GM23338 (cell line): ENCODE measurements around the gene NIN. TPM values are rescaled to one million over a fixed set of nuclear protein-coding genes. Genes with fewer than 3 reads are reported as not detected.
A peak's percentile ranks its signal among the peaks of the same experiment; 100 is the strongest.

ENCODE experiments used
- ATAC-seq: fragments of 200-7000 bp; cut with Tn5 transposase; 3 replicates; pipeline ENCODE4 v1.9.1; 2020
- DNase-seq: peaks from one replicate; pipeline ENCODE4 v3.0.0-alpha.2; 2015; ENCODE audit warnings: low spot score
- H2AFZ ChIP-seq: fragments of 200-600 bp; sonication (generic); 2 replicates; pipeline ENCODE4 v1.8.0; 2016; ENCODE audit warnings: antibody characterized with exemption, mild to moderate bottlenecking, moderate library complexity
- H3F3A ChIP-seq: fragments of 200-600 bp; sonication (generic); replicated peaks from 2 replicates; pipeline ENCODE4 v1.8.0; 2017; ENCODE audit warnings: antibody characterized with exemption, mixed run types, low read depth
- H3K27ac ChIP-seq: fragments of 200-600 bp; sonication (generic); 2 replicates; pipeline ENCODE4 v1.6.1; 2016; ENCODE audit warnings: low read depth
- H3K27me3 ChIP-seq: fragments of 200-600 bp; sonication (generic); 2 replicates; pipeline ENCODE4 v1.8.0; 2016; ENCODE audit warnings: mild to moderate bottlenecking, mixed run types, moderate library complexity; ENCODE audit not compliant: insufficient read depth
- H3K36me3 ChIP-seq: fragments of 200-600 bp; sonication (generic); 2 replicates; pipeline ENCODE4 v1.8.0; 2016; ENCODE audit warnings: mild to moderate bottlenecking; ENCODE audit not compliant: insufficient read depth
- H3K4me1 ChIP-seq: fragments of 200-600 bp; sonication (generic); 2 replicates; pipeline ENCODE4 v1.8.0; 2016; ENCODE audit warnings: mild to moderate bottlenecking, moderate library complexity; ENCODE audit not compliant: insufficient read depth
- H3K4me2 ChIP-seq: fragments of 200-600 bp; sonication (generic); 2 replicates; pipeline ENCODE4 v1.7.1; 2017; ENCODE audit warnings: mixed run types
- H3K4me3 ChIP-seq: fragments of 200-600 bp; sonication (generic); 2 replicates; pipeline ENCODE4 v1.6.1; 2016; ENCODE audit warnings: mixed run types
- H3K79me2 ChIP-seq: fragments of 200-600 bp; sonication (generic); replicated peaks from 2 replicates; pipeline ENCODE4 v1.8.0; 2017; ENCODE audit warnings: mild to moderate bottlenecking; ENCODE audit not compliant: insufficient read depth
- H3K9me2 ChIP-seq: fragments of 200-600 bp; sonication (generic); 2 replicates; pipeline ENCODE4 v1.8.0; 2017; ENCODE audit not compliant: insufficient read depth
- H4K20me1 ChIP-seq: fragments of 200-600 bp; sonication (generic); replicated peaks from 2 replicates; pipeline ENCODE4 v1.8.0; 2017; ENCODE audit warnings: mild to moderate bottlenecking; ENCODE audit not compliant: insufficient read depth
- H3K27ac Mint-ChIP-seq: 2 replicates; pipeline ENCODE4 v1.8.0; 2020; ENCODE audit warnings: inconsistent platforms, mild to moderate bottlenecking, moderate library complexity, mixed read lengths
- H3K27me3 Mint-ChIP-seq: 3 replicates; pipeline ENCODE4 v1.8.0; 2022; ENCODE audit warnings: low read depth, mild to moderate bottlenecking, moderate library complexity, mixed read lengths, inconsistent platforms; ENCODE audit not compliant: insufficient read depth, poor library complexity
- H3K36me3 Mint-ChIP-seq: 3 replicates; pipeline ENCODE4 v1.8.0; 2021; ENCODE audit warnings: low read depth, mild to moderate bottlenecking, inconsistent platforms, moderate library complexity, mixed read lengths
- H3K4me1 Mint-ChIP-seq: 3 replicates; pipeline ENCODE4 v1.8.0; 2020; ENCODE audit warnings: mild to moderate bottlenecking, inconsistent platforms, mixed read lengths
- H3K4me3 Mint-ChIP-seq: 3 replicates; pipeline ENCODE4 v1.8.0; 2021; ENCODE audit warnings: moderate library complexity, mild to moderate bottlenecking, inconsistent platforms, mixed read lengths
- H3K9me3 Mint-ChIP-seq: 3 replicates; pipeline ENCODE4 v1.8.0; 2020; ENCODE audit warnings: moderate library complexity, mild to moderate bottlenecking, inconsistent platforms, mixed read lengths
- EZH2 ChIP-seq: fragments of 200-600 bp; sonication (generic); IDR thresholded peaks from one replicate; pipeline ENCODE4 v1.8.0; 2017; ENCODE audit warnings: antibody characterized with exemption, mild to moderate bottlenecking, low read depth; ENCODE audit not compliant: unreplicated experiment
- EZH2phosphoT487 ChIP-seq: fragments of 200-600 bp; sonication (generic); IDR thresholded peaks from one replicate; pipeline ENCODE4 v1.8.1; 2018; ENCODE audit warnings: antibody characterized with exemption; ENCODE audit not compliant: unreplicated experiment
- JUNB ChIP-seq: IDR thresholded peaks from one replicate; pipeline ENCODE4 v1.6.1; 2016; ENCODE audit warnings: antibody characterized with exemption; ENCODE audit not compliant: unreplicated experiment
- STAT1 ChIP-seq: IDR thresholded peaks from one replicate; pipeline ENCODE4 v1.6.1; 2016; ENCODE audit warnings: antibody characterized with exemption; ENCODE audit not compliant: unreplicated experiment
- ZNF114 ChIP-seq: fragments of 250-450 bp; sonication (Bioruptor Pico); IDR thresholded peaks from 2 replicates; pipeline ENCODE4 v1.5.0; 2020; ENCODE audit warnings: mild to moderate bottlenecking, moderate library complexity
- ZNF331 ChIP-seq: fragments of 250-450 bp; sonication (Bioruptor Pico); IDR thresholded peaks from 2 replicates; pipeline ENCODE4 v1.5.0; 2020; ENCODE audit warnings: low read depth, mild to moderate bottlenecking, moderate library complexity
- polyA plus RNA-seq: library from polyadenylated mRNA; unstranded; fragments of >200 nt; fragmentation: Nextera tagmentation; extraction: Ambion mirVana; gene quantifications from 2 replicates; pipeline ENCODE4 v1.2.1, GENCODE V29; 2016
- total RNA-seq: library from RNA; depleted of rRNA; stranded (reverse); fragments of >200 nt; shearing (Covaris generic); gene quantifications from 2 replicates; pipeline ENCODE4 v1.2.3, GENCODE V29; 2014
- TF ChIP-seq, protein P1 (sequence below): IDR thresholded peaks from 2 replicates; pipeline ENCODE4 v1.6.1; 2016; ENCODE audit warnings: antibody characterized with exemption
- TF ChIP-seq, protein P2 (sequence below), 2 experiments: fragments of 200-600 bp in 1 of 2; sonication (generic) in 1 of 2; conservative IDR thresholded peaks; 2 replicates each; pipeline versions ENCODE4 v1.5.1 to v1.6.1; 2016 to 2017; ENCODE audit warnings: antibody characterized with exemption in 2 of 2, low read depth in 2 of 2, mild to moderate bottlenecking in 2 of 2, moderate library complexity in 1 of 2
- TF ChIP-seq, protein P3 (sequence below): IDR thresholded peaks from one replicate; pipeline ENCODE4 v1.6.1; 2018; ENCODE audit warnings: antibody characterized with exemption; ENCODE audit not compliant: unreplicated experiment

NIN gene
- total and polyA plus RNA-seq, 2 experiments from 2014 or later, result 7.4 to 17.4 TPM

- TF ChIP-seq, protein P1, sequence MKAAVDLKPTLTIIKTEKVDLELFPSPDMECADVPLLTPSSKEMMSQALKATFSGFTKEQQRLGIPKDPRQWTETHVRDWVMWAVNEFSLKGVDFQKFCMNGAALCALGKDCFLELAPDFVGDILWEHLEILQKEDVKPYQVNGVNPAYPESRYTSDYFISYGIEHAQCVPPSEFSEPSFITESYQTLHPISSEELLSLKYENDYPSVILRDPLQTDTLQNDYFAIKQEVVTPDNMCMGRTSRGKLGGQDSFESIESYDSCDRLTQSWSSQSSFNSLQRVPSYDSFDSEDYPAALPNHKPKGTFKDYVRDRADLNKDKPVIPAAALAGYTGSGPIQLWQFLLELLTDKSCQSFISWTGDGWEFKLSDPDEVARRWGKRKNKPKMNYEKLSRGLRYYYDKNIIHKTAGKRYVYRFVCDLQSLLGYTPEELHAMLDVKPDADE, result no peak
These were observed 56.3 kb downstream of the NIN start (continued) for GRCh38 chr14:50774542-50775267.

DNA sequence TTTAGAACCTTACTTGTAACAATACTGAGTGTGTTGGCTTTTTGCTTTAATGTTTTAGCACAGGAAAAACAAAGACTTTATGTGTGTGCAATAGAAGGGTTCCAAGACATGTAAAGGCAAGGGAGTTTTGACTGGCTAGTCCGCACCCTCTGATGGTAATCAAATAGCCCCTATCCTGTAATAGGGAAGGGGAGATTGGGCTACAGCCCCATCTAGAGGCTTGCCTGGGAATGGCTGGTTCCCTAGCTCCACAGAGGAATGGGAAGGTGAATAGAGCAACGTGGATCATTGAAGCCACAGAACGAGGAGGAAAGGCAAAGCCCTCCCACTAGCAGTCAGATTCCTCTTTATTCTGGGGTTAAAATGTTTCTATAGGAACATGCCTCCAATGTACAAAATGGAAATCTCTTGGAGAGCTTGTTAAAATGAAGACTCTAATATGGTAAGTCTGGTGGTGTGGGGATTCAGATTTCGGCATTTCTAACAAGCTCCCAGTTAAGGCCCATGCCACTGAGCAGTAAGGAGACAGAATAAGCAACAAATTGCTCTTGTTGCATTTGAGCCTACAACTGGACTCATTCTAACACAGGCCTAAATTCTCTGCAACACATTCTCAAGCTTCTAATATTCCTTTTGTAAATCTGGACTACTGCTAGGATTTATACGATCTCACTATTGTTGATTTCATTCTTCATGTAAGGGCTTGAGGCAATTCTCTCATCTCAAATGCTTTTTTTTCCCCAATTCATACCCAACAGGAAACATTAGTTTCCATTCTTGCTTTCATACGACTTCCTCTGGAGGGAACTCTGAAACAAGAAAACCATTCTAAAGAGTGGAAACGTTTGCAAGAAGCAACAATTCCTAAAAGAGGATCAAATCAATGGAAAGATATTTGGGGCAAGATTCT lies 57.1 kb downstream of the NIN start:
- no peak overlapping the region for H3K4me3 Mint-ChIP-seq
- peaks cover 25% of the 10 kb centered on the region for H3K36me3 Mint-ChIP-seq
- peaks cover 3% of the 10 kb centered on the region; the same call in 1 of the 2 replicates for H3K4me1 ChIP-seq
- no peak overlapping the region for H3K4me3 ChIP-seq
- H3K4me1 Mint-ChIP-seq, result peaks cover 3% of the 10 kb centered on the region; the same call in 1 of the 3 replicates
- no peaks in the 10 kb centered on the region for H3K9me3 Mint-ChIP-seq
- peak; percentile 88 for DNase-seq
- H3K79me2 ChIP-seq, result no peaks in the 10 kb centered on the region
- H3F3A ChIP-seq, result 0 out of 2 replicates have a peak, but pooled peaks cover 3% of the 10 kb centered on the region
- no peak overlapping the region for H3K27ac ChIP-seq
- no peak for TF ChIP-seq EZH2phosphoT487
- TF ChIP-seq, protein P2, sequence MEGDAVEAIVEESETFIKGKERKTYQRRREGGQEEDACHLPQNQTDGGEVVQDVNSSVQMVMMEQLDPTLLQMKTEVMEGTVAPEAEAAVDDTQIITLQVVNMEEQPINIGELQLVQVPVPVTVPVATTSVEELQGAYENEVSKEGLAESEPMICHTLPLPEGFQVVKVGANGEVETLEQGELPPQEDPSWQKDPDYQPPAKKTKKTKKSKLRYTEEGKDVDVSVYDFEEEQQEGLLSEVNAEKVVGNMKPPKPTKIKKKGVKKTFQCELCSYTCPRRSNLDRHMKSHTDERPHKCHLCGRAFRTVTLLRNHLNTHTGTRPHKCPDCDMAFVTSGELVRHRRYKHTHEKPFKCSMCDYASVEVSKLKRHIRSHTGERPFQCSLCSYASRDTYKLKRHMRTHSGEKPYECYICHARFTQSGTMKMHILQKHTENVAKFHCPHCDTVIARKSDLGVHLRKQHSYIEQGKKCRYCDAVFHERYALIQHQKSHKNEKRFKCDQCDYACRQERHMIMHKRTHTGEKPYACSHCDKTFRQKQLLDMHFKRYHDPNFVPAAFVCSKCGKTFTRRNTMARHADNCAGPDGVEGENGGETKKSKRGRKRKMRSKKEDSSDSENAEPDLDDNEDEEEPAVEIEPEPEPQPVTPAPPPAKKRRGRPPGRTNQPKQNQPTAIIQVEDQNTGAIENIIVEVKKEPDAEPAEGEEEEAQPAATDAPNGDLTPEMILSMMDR (conservative IDR thresholded peaks at IDR 0.05; ENCODE audit: low read depth in 2 of 2), result peak; percentile 95 to 96
- H4K20me1 ChIP-seq, result no peaks in the 10 kb centered on the region
- H3K27me3 ChIP-seq, result no peaks in the 10 kb centered on the region
- no peak overlapping the region for H3K27ac Mint-ChIP-seq
- ATAC-seq, result peak; percentile 95
- no peak overlapping the region for H2AFZ ChIP-seq
- H3K9me2 ChIP-seq, result no peaks in the 10 kb centered on the region
- H3K36me3 ChIP-seq, result no peaks in the 10 kb centered on the region
- no peak overlapping the region for H3K4me2 ChIP-seq
- H3K27me3 Mint-ChIP-seq, result peaks cover 3% of the 10 kb centered on the region

GRCh38 chr14:50772412-50772811 lies 58.5 kb downstream of the NIN start:
- H3K9me2 ChIP-seq, result no peaks in the 10 kb centered on the region
- H3K27me3 ChIP-seq, result no peaks in the 10 kb centered on the region
- Mint-ChIP-seq H3K27ac (no peak overlapping the region), H3K4me3 (no peak overlapping the region), H3K9me3 (no peaks in the 10 kb centered on the region), H3K4me1 (no peaks in the 10 kb centered on the region), H3K27me3 (peaks cover 3% of the 10 kb centered on the region), H3K36me3 (peaks cover 36% of the 10 kb centered on the region)
- H3K4me2 ChIP-seq, result no peak overlapping the region
- no peaks in the 10 kb centered on the region for H3F3A ChIP-seq
- ATAC-seq, result no peak
- H3K36me3 ChIP-seq, result no peaks in the 10 kb centered on the region
- no peak overlapping the region for H3K4me3 ChIP-seq
- H3K27ac ChIP-seq, result no peak overlapping the region
- no peak overlapping the region for H2AFZ ChIP-seq
- H4K20me1 ChIP-seq, result no peaks in the 10 kb centered on the region
- no peaks in the 10 kb centered on the region for H3K4me1 ChIP-seq
- no peak for DNase-seq
- H3K79me2 ChIP-seq, result no peaks in the 10 kb centered on the region
- TF ChIP-seq, protein P3, sequence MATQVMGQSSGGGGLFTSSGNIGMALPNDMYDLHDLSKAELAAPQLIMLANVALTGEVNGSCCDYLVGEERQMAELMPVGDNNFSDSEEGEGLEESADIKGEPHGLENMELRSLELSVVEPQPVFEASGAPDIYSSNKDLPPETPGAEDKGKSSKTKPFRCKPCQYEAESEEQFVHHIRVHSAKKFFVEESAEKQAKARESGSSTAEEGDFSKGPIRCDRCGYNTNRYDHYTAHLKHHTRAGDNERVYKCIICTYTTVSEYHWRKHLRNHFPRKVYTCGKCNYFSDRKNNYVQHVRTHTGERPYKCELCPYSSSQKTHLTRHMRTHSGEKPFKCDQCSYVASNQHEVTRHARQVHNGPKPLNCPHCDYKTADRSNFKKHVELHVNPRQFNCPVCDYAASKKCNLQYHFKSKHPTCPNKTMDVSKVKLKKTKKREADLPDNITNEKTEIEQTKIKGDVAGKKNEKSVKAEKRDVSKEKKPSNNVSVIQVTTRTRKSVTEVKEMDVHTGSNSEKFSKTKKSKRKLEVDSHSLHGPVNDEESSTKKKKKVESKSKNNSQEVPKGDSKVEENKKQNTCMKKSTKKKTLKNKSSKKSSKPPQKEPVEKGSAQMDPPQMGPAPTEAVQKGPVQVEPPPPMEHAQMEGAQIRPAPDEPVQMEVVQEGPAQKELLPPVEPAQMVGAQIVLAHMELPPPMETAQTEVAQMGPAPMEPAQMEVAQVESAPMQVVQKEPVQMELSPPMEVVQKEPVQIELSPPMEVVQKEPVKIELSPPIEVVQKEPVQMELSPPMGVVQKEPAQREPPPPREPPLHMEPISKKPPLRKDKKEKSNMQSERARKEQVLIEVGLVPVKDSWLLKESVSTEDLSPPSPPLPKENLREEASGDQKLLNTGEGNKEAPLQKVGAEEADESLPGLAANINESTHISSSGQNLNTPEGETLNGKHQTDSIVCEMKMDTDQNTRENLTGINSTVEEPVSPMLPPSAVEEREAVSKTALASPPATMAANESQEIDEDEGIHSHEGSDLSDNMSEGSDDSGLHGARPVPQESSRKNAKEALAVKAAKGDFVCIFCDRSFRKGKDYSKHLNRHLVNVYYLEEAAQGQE, result no peak
- TF ChIP-seq, protein P1, result no peak
- TF ChIP-seq, protein P2 (conservative IDR thresholded peaks at IDR 0.05; ENCODE audit: low read depth in 2 of 2), result no peak
- TF ChIP-seq EZH2phosphoT487 (no peak), JUNB (no peak), ZNF331 (no peak), ZNF114 (no peak), STAT1 (no peak), EZH2 (no peak)
